ENCODE results near the gene GALNTL6.

The GALNTL6 gene

DNA sequence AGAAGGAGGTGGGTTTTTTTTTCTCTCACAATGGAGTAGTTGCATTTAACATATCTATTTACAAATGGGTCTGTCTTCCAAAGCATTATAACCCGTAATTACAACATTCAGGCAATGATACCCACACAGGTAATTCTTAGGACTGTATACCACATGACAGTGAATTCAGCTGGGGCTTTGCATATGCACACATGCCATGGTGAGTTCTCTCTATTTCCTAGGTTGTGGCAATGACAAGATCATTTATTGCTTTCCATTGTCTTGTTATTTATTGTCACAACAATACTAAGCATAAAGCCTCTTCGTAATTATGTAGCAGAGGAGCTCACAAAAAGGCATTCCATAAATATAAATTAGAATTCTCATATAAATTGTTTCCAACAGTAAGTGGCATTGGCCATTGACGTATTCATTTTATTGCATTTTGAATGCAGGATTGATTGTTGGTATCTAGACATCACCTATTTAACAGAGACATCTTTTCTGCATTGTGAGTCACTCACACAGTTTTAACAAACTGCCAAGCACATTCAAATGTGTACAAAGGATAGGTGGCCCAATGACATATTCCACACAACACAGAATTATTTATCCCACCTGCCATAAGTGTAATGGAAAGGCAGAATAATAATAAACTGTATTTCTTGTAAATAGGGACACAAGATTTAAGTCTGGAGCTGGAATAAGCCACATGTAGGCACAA lies 964.7 kb downstream of the GALNTL6 start:
- DNase-seq (ENCODE audit: low read depth in 2 of 2), result no peak
- TF ChIP-seq, protein P1, sequence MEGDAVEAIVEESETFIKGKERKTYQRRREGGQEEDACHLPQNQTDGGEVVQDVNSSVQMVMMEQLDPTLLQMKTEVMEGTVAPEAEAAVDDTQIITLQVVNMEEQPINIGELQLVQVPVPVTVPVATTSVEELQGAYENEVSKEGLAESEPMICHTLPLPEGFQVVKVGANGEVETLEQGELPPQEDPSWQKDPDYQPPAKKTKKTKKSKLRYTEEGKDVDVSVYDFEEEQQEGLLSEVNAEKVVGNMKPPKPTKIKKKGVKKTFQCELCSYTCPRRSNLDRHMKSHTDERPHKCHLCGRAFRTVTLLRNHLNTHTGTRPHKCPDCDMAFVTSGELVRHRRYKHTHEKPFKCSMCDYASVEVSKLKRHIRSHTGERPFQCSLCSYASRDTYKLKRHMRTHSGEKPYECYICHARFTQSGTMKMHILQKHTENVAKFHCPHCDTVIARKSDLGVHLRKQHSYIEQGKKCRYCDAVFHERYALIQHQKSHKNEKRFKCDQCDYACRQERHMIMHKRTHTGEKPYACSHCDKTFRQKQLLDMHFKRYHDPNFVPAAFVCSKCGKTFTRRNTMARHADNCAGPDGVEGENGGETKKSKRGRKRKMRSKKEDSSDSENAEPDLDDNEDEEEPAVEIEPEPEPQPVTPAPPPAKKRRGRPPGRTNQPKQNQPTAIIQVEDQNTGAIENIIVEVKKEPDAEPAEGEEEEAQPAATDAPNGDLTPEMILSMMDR (IDR thresholded peaks at IDR 0.05; ENCODE audit: low read depth, low read length), result no peak
- H3K4me3 ChIP-seq (replicated peaks in 1 of 2; ENCODE audit: low read depth in 2 of 2, low read length in 2 of 2), result no peak overlapping the region

DNA sequence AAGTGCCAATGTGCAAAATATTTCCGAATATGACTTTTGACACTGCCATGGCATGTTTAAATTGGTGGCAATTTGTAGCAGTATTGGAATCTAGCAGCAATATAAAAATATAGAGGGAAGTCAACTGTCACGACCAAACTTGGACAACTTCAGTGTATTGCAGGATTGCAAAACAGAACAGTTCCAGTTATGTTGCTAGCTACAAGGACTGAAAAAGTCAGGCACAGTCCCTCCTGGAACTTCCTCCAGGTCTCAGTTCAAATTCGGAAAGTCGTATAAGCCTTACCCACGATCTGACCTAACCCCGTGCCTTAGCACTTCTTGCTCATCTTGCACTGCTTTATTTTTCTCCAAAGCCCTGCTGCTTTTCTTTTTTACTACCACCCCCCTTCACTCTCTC lies 965.4 kb downstream of the GALNTL6 start:
- H3K4me3 ChIP-seq (replicated peaks in 1 of 2; ENCODE audit: low read depth in 2 of 2, low read length in 2 of 2), result no peak overlapping the region
- DNase-seq (ENCODE audit: low read depth in 2 of 2), result no peak
- TF ChIP-seq, protein P1 (IDR thresholded peaks at IDR 0.05; ENCODE audit: low read depth, low read length), result no peak

DNA sequence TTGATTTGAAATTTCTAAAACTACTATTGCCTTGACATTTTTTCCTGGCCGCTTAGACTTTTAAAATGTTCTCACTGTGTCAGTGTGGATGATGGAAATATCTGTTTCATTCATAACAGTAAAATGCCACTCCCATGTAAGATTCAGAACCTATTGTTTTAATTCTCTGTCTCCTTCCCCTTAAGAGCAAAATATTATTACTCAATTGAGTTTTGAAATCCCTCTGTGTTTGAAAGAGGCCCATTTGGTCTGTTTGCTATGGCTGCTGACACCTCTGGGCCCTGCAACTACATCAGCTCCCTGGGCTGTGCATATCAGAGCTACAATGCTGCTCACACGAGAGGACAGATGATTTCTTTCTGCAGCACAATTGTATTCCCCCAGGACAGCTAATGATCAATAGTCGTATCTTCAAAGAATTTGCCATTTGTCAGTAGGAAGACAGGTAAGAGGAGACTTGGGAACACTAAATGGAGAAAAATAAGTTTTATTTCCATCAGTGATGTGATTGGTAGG lies 967.4 kb downstream of the GALNTL6 start:
- no peak for DNase-seq (ENCODE audit: low read depth in 2 of 2)
- TF ChIP-seq, protein P1 (IDR thresholded peaks at IDR 0.05; ENCODE audit: low read depth, low read length), result no peak
- no peak overlapping the region for H3K4me3 ChIP-seq (replicated peaks in 1 of 2; ENCODE audit: low read depth in 2 of 2, low read length in 2 of 2)

DNA sequence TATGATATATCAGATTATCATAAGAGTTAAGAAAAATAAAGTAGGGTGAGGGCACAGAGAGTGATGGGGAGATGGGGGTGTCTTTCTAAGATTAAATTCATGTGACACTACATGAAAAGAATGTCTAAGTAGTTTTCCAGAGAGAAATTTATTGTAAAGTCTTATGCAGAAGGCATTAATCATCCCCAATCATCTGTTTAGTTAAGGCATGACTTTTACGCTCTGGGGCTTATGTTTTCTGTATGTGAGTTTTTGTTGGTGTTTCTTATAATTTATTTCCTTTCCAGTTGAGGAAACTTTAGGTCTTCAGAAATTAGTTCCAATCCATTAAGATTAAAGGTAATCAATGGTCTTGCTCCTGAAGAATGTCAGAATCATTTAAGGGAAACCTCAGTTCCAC lies 972.4 kb downstream of the GALNTL6 start:
- TF ChIP-seq, protein P1 (IDR thresholded peaks at IDR 0.05; ENCODE audit: low read depth, low read length), result no peak
- H3K4me3 ChIP-seq (replicated peaks in 1 of 2; ENCODE audit: low read depth in 2 of 2, low read length in 2 of 2), result no peak overlapping the region
- no peak for DNase-seq (ENCODE audit: low read depth in 2 of 2)

DNA sequence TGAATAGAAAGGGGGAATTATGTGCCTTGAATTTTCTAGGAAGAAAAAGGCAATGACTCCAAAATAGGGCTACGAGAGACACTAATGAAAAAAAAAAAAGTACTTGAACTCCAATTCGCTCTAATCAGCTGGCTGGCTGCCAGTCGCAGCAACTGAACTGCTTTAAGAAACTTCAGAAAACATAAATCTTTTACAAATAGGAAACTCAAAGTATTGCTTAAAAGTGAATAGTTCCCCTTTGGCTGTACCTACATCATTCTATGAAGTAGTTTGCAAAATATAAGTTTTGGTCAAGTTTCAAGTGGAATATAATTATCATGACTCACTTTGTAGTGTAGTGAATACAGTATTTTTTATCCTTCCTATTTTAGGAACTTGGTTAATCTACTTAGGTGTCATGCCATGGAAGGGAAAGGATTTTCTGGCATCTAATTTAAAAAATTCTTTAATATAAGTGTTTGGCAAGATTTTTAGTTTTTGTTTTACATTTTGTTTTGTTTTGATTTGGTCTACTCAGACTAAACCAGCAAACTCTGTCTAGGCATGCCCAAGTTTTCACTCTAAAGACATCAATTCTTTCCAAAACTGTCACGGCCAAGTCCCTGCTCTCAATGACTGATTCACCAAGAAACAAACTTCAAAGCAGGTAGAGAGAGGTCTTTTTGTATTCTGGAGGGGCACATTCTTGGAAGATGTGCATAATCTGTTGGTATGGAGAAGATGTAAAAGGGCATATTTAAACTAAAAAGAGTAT lies 973.0 kb downstream of the GALNTL6 start:
- H3K4me3 ChIP-seq (replicated peaks in 1 of 2; ENCODE audit: low read depth in 2 of 2, low read length in 2 of 2), result no peak overlapping the region
- TF ChIP-seq, protein P1 (IDR thresholded peaks at IDR 0.05; ENCODE audit: low read depth, low read length), result no peak
- DNase-seq (ENCODE audit: low read depth in 2 of 2), result peak; percentile 1 to 20

DNA sequence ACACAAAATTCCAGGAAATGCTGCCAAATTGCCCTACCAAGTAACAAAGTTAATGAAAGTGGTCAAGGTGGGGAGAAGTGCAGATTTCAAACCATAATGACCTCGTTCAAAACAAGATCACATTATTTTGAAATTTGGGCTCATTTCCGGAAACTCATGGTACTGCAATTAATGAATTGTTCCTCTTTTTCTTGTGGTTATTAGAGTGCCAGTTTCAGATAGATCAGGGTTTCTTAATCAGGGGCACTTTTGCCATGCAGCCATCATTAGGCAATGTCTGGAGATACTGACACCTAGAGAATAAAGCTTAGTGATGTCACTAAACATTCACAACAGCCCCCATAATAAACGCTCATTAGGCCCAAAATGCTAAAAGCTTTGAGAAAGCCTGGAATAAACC lies 973.9 kb downstream of the GALNTL6 start:
- no peak for DNase-seq (ENCODE audit: low read depth in 2 of 2)
- H3K4me3 ChIP-seq (replicated peaks in 1 of 2; ENCODE audit: low read depth in 2 of 2, low read length in 2 of 2), result no peak overlapping the region
- TF ChIP-seq, protein P1 (IDR thresholded peaks at IDR 0.05; ENCODE audit: low read depth, low read length), result no peak

Measured in cardiac fibroblast (primary cell).